Activated T-helper 1 cell treated with Interleukin-2 at 50 U/mL for 16 hours (primary cell): ENCODE results near the gene FRMD5.
A peak's percentile ranks its signal among the peaks of the same experiment; 100 is the strongest.

Source experiments
- DNase-seq: peaks from one replicate; pipeline ENCODE4 v3.0.0-alpha.2; 2020; ENCODE audit warnings: low read depth

Gene FRMD5

GRCh38 chr15:44093836-44094235 lies 101.2 kb downstream of the FRMD5 start:
- DNase-seq, result no peak

GRCh38 chr15:44092221-44092620 lies 102.8 kb downstream of the FRMD5 start:
- no peak for DNase-seq

- DNase-seq, result no peak
These were observed 107.2 kb downstream of the FRMD5 start for GRCh38 chr15:44087578-44088465.

- DNase-seq, result no peak
These were observed 110.3 kb downstream of the FRMD5 start for GRCh38 chr15:44084770-44085169.

GRCh38 chr15:44084171-44084570 lies 110.9 kb downstream of the FRMD5 start:
- no peak for DNase-seq

- no peak for DNase-seq
These were observed 112.4 kb downstream of the FRMD5 start for GRCh38 chr15:44082558-44083157.

GRCh38 chr15:44081026-44082013 lies 113.8 kb downstream of the FRMD5 start:
- DNase-seq, result no peak

- no peak for DNase-seq
These were observed 119.5 kb downstream of the FRMD5 start for GRCh38 chr15:44075535-44075934.

- no peak for DNase-seq
These were observed 125.6 kb downstream of the FRMD5 start for GRCh38 chr15:44069489-44069888.

GRCh38 chr15:44068347-44068746 lies 126.7 kb downstream of the FRMD5 start:
- DNase-seq, result no peak

- DNase-seq, result peak; percentile 26
These were observed 128.8 kb downstream of the FRMD5 start for GRCh38 chr15:44066211-44066827.

- DNase-seq, result no peak
These were observed 130.4 kb downstream of the FRMD5 start for GRCh38 chr15:44064706-44065105.

GRCh38 chr15:44058126-44058525 lies 136.9 kb downstream of the FRMD5 start:
- no peak for DNase-seq

- DNase-seq, result no peak
These were observed 149.4 kb downstream of the FRMD5 start for GRCh38 chr15:44045661-44046060.

GRCh38 chr15:44045217-44045616 lies 149.9 kb downstream of the FRMD5 start:
- no peak for DNase-seq

GRCh38 chr15:44038755-44039191 lies 156.3 kb downstream of the FRMD5 start:
- no peak for DNase-seq

GRCh38 chr15:44035781-44036699 lies 159.0 kb downstream of the FRMD5 start:
- no peak for DNase-seq

GRCh38 chr15:44034933-44035624 lies 160.0 kb downstream of the FRMD5 start:
- DNase-seq, result no peak

- DNase-seq, result no peak
These were observed 160.7 kb downstream of the FRMD5 start for GRCh38 chr15:44034334-44034733.

GRCh38 chr15:44033894-44034293 lies 161.2 kb downstream of the FRMD5 start:
- DNase-seq, result no peak
